HepG2 (cell line): Measurements from ENCODE around the gene ENTPD5. TPM values are rescaled to one million over a fixed set of nuclear protein-coding genes. Genes with fewer than 3 reads are reported as not detected.
A peak's percentile ranks its signal among the peaks of the same experiment; 100 is the strongest.

ENCODE experiments used
- ATAC-seq: fragments of 200-7000 bp; cut with Tn5 transposase; 3 replicates; pipeline ENCODE4 v1.9.1; 2020; ENCODE audit warnings: mild to moderate bottlenecking, moderate library complexity
- BruUV-seq: library from RNA; stranded (reverse); fragments of 400-500 nt; replicated peaks from 2 replicates; lab custom pipeline; 2021; lab: Mats Ljungman, UMichigan
- CTCF ChIA-PET: fragments of 300-600 bp; formaldehyde crosslinking; extraction: SDS; loops from one replicate; lab custom pipeline; 2021; ENCODE audit warnings: low total read pairs, inconsistent platforms, low intra/inter-chr PET ratio; lab: Yijun Ruan, JAX
- POLR2A ChIA-PET: fragments of 350-600 bp; sonication (Branson Sonifier 250); formaldehyde crosslinking; loops from one replicate; lab custom pipeline; 2020; ENCODE audit warnings: antibody characterized with exemption, inconsistent platforms; lab: Yijun Ruan, JAX
- DNase-seq: peaks from one replicate; pipeline ENCODE4 v3.0.0-alpha.2; 2015; ENCODE audit warnings: low spot score
- FAIRE-seq: peaks from 3 replicates; lab custom pipeline; 2011; peaks lifted over from hg19 to GRCh38; lab: Jason Lieb, UNC
- H2AFZ ChIP-seq: one replicate; pipeline ENCODE4 v1.6.1; 2011; ENCODE audit warnings: low read length, inconsistent platforms
- H3K27ac ChIP-seq: fragments of 300-600 bp; 3 replicates; pipeline ENCODE4 v1.8.0; 2011; ENCODE audit warnings: mixed run types, mild to moderate bottlenecking, mixed read lengths, low read length, inconsistent platforms; ENCODE audit not compliant: insufficient read depth; ENCODE audit errors: extremely low read length
- H3K27me3 ChIP-seq, 2 experiments: fragments of 200-600 bp in 1 of 2; 2 replicates in 1 of 2; 3 replicates in 1 of 2; pipeline versions ENCODE4 v1.6.0 to v1.8.0; 2011; ENCODE audit warnings: low read length in 2 of 2, mild to moderate bottlenecking in 2 of 2, moderate library complexity in 2 of 2, inconsistent platforms in 1 of 2; ENCODE audit not compliant: insufficient read depth in 2 of 2, control insufficient read depth in 1 of 2
- H3K36me3 ChIP-seq, 2 experiments: fragments of 200-600 bp in 1 of 2; replicated peaks in 1 of 2; 2 replicates in 1 of 2; 3 replicates in 1 of 2; pipeline versions ENCODE4 v1.5.1 to v1.8.0; 2011; ENCODE audit warnings: low read length in 2 of 2, inconsistent platforms in 1 of 2; ENCODE audit not compliant: insufficient read depth in 2 of 2, control insufficient read depth in 1 of 2
- H3K4me1 ChIP-seq: 2 replicates; pipeline ENCODE4 v1.5.1; 2012; ENCODE audit warnings: low read length, inconsistent platforms; ENCODE audit not compliant: insufficient read depth
- H3K4me2 ChIP-seq: 2 replicates; pipeline ENCODE4 v1.6.0; 2011; ENCODE audit warnings: low read depth, low read length, inconsistent platforms
- H3K4me3 ChIP-seq, 3 experiments: fragments of 200-600 bp in 1 of 3; sonication (generic), shearing (Covaris generic) in 1 of 3; replicated peaks in 1 of 3; 2 replicates each; pipeline ENCODE4 v1.5.1; 2011 to 2016; ENCODE audit warnings: low read length in 3 of 3, inconsistent platforms in 2 of 3, low read depth in 2 of 3, mild to moderate bottlenecking in 2 of 3, control low read depth in 1 of 3, mixed read lengths in 1 of 3; ENCODE audit not compliant: insufficient read depth in 1 of 3
- H3K79me2 ChIP-seq: one replicate; pipeline ENCODE4 v1.6.1; 2011; ENCODE audit warnings: low read length, inconsistent platforms; ENCODE audit not compliant: insufficient read depth
- H3K9ac ChIP-seq: 2 replicates; pipeline ENCODE4 v1.6.0; 2011; ENCODE audit warnings: mild to moderate bottlenecking, low read depth, low read length, inconsistent platforms; ENCODE audit not compliant: insufficient read depth
- H3K9me3 ChIP-seq: 2 replicates; pipeline ENCODE4 v1.5.1; 2012; ENCODE audit warnings: mild to moderate bottlenecking, low read length
- H4K20me1 ChIP-seq: 2 replicates; pipeline ENCODE4 v1.6.0; 2011; ENCODE audit warnings: inconsistent platforms, mild to moderate bottlenecking, low read length, moderate library complexity; ENCODE audit not compliant: insufficient read depth
- EEA1 ChIP-seq: sonication (generic); formaldehyde crosslinking; IDR thresholded peaks from 2 replicates; pipeline ENCODE4 v1.5.1; 2020; ENCODE audit warnings: mild to moderate bottlenecking, missing genetic modification reagents, borderline replicate concordance
- MIXL1 ChIP-seq: IDR thresholded peaks from 2 replicates; pipeline ENCODE4 v1.6.1; 2016
- TFDP1 ChIP-seq: IDR thresholded peaks from 2 replicates; pipeline ENCODE4 v1.6.1; 2016; ENCODE audit warnings: missing compliant biosample characterization, missing genetic modification reagents, borderline replicate concordance
- ZNF101 ChIP-seq: sonication (generic); formaldehyde crosslinking; IDR thresholded peaks from 2 replicates; pipeline ENCODE4 v1.4.0; 2020; ENCODE audit warnings: mild to moderate bottlenecking, low read depth, missing genetic modification reagents, borderline replicate concordance
- ZNF678 ChIP-seq: sonication (generic); formaldehyde crosslinking; IDR thresholded peaks from 2 replicates; pipeline ENCODE4 v1.4.0; 2020; ENCODE audit warnings: mild to moderate bottlenecking, missing genetic modification reagents
- ZNF770 ChIP-seq: sonication (generic); formaldehyde crosslinking; IDR thresholded peaks from 2 replicates; pipeline ENCODE4 v1.5.0; 2020; ENCODE audit warnings: mild to moderate bottlenecking, missing genetic modification reagents
- WGBS: methylation state at CpG from one replicate; pipeline ENCODE4 v1.1.6; 2017; ENCODE audit warnings: low lambda C conversion rate; 5-methylcytosine and 5-hydroxymethylcytosine counted together
- in situ Hi-C: cut with HindIII; loops from 2 replicates; pipeline ENCODE4 v1.10.0; 2017; ENCODE audit warnings: low pct_unique_long_range_greater_than_20kb; ENCODE audit not compliant: extremely low pct_ligation_motif_present
- intact Hi-C: fragments of 100-400 bp; cut with micrococcal nuclease; formaldehyde crosslinking; loops from one replicate; pipeline ENCODE4 v1.10.0; 2022; ENCODE audit not compliant: unreplicated experiment
- polyA plus RNA-seq, 8 experiments: library from polyadenylated mRNA; depleted of rRNA in 3 of 8; stranded (reverse) in 7 of 8; unstranded in 1 of 8; fragments of >200 nt; fragmentation: Illumina TruSeq in 4 of 8; extraction: Trizol in 4 of 8; gene quantifications; 2 replicates each; pipeline versions ENCODE4 v1.2.1 to v1.2.3, GENCODE V29; 2011 to 2016; ENCODE audit warnings: low read depth in 4 of 8, missing spikeins in 1 of 8, mixed read lengths in 1 of 8; ENCODE audit not compliant: insufficient read depth in 1 of 8
- total RNA-seq, 5 experiments: library from RNA; depleted of rRNA; stranded (reverse); fragments of >200 nt; fragmentation: Illumina TruSeq; extraction: Trizol; gene quantifications; 2 replicates each; pipeline ENCODE4 v1.2.3, GENCODE V29; 2016; ENCODE audit warnings: low read depth in 1 of 5
- TF ChIP-seq, protein P1 (sequence below): sonication (generic); formaldehyde crosslinking; IDR thresholded peaks from 2 replicates; pipeline ENCODE4 v1.5.0; 2020; ENCODE audit warnings: mild to moderate bottlenecking, missing genetic modification reagents
- TF ChIP-seq, protein P2 (sequence below): sonication (generic); formaldehyde crosslinking; IDR thresholded peaks from 2 replicates; pipeline ENCODE4 v1.4.0; 2020; ENCODE audit warnings: missing genetic modification reagents

The ENTPD5 gene
- total and polyA plus RNA-seq, 2 of the 13 experiments (the other 11 are each of a cell fraction or from before 2014, with no cell fraction given): 33.8 to 43.3 TPM

GRCh38 chr14:74029136-74029535, 10.0 kb upstream of the ENTPD5 start (continued):
- TF ChIP-seq, protein P1, sequence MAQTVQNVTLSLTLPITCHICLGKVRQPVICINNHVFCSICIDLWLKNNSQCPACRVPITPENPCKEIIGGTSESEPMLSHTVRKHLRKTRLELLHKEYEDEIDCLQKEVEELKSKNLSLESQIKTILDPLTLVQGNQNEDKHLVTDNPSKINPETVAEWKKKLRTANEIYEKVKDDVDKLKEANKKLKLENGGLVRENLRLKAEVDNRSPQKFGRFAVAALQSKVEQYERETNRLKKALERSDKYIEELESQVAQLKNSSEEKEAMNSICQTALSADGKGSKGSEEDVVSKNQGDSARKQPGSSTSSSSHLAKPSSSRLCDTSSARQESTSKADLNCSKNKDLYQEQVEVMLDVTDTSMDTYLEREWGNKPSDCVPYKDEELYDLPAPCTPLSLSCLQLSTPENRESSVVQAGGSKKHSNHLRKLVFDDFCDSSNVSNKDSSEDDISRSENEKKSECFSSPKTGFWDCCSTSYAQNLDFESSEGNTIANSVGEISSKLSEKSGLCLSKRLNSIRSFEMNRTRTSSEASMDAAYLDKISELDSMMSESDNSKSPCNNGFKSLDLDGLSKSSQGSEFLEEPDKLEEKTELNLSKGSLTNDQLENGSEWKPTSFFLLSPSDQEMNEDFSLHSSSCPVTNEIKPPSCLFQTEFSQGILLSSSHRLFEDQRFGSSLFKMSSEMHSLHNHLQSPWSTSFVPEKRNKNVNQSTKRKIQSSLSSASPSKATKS (CRISPR knock-in tag): no peak
- no peak for TF ChIP-seq TFDP1 (CRISPR knock-in tag)
- TF ChIP-seq EEA1 (CRISPR knock-in tag): no peak
- TF ChIP-seq, protein P2, sequence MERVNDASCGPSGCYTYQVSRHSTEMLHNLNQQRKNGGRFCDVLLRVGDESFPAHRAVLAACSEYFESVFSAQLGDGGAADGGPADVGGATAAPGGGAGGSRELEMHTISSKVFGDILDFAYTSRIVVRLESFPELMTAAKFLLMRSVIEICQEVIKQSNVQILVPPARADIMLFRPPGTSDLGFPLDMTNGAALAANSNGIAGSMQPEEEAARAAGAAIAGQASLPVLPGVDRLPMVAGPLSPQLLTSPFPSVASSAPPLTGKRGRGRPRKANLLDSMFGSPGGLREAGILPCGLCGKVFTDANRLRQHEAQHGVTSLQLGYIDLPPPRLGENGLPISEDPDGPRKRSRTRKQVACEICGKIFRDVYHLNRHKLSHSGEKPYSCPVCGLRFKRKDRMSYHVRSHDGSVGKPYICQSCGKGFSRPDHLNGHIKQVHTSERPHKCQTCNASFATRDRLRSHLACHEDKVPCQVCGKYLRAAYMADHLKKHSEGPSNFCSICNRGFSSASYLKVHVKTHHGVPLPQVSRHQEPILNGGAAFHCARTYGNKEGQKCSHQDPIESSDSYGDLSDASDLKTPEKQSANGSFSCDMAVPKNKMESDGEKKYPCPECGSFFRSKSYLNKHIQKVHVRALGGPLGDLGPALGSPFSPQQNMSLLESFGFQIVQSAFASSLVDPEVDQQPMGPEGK (CRISPR knock-in tag): no peak
- TF ChIP-seq MIXL1 (CRISPR knock-in tag): no peak
- no peak for TF ChIP-seq ZNF101 (CRISPR knock-in tag)
- TF ChIP-seq, all 625 proteins: peak for 0

DNA sequence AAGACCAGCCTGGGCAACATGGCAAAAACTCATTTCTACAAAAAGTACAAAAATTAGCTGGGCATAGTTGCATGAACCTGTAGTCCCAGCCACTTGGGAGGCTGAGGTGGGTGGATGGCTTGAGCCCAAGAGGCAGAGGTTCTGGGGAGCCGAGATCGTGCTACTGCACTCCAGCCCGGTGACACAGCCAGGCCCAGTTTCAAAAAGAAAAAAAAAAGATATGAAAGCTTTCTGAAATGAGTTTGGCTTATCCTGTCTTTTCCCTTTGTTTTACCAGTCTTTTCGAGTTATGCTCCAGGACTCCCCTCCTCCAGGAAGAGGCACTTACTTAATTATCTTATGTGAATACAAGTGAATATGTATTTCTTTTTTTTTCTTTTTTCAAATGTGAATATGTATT, 3.3 kb upstream of the ENTPD5 start:
- H3K27ac ChIP-seq: peak overlapping the region; percentile 81
- ChIA-PET CTCF (no interaction called here), POLR2A (interaction anchor here (1.0 to 1.6 kb wide), 3 partner anchors 26 to 72 kb away, joined by 3 to 16 read pairs (median 3); partner anchors contain the start of genes COQ6 and FAM161B)
- FAIRE-seq (no peak), DNase-seq (no peak), ATAC-seq (no peak)
- WGBS: 98% methylated on average over 4 of the region's 4 CpGs
- TF ChIP-seq ZNF678 (CRISPR knock-in tag) (no peak), ZNF770 (CRISPR knock-in tag) (0 out of 2 replicates have a peak, but pooled peaks have one; percentile 4)
- no TSS peak for BruUV-seq
- H4K20me1 ChIP-seq: no peaks in the 10 kb centered on the region
- no peak overlapping the region for H3K4me3 ChIP-seq
- no peaks in the 10 kb centered on the region for H3K9me3 ChIP-seq
- in situ Hi-C loops: no loop called here
- no peaks in the 10 kb centered on the region for H3K36me3 ChIP-seq
- H3K9ac ChIP-seq: peak overlapping the region; percentile 56
- intact Hi-C loops: no loop called here
- H3K4me1 ChIP-seq: peaks cover 36% of the 10 kb centered on the region
- no peak overlapping the region; the same call in 1 of the 2 replicates for H3K4me2 ChIP-seq
- H3K79me2 ChIP-seq: peaks cover 13% of the 10 kb centered on the region
- no peaks in the 10 kb centered on the region for H3K27me3 ChIP-seq
- H2AFZ ChIP-seq: no peak overlapping the region
